Endothelial cell (in vitro differentiated cells): ENCODE results near the gene CRAT. TPM values are rescaled to one million over a fixed set of nuclear protein-coding genes. Genes with fewer than 3 reads are reported as not detected.

Experiments used
- DNase-seq: peaks from one replicate; pipeline ENCODE4 v3.0.0; 2021; ENCODE audit warnings: low spot score
- H3K27ac Mint-ChIP-seq: one replicate; pipeline ENCODE4 v1.8.0; 2021; ENCODE audit warnings: mixed read lengths, inconsistent platforms; ENCODE audit not compliant: unreplicated experiment
- H3K27me3 Mint-ChIP-seq: one replicate; pipeline ENCODE4 v1.8.0; 2021; ENCODE audit warnings: mild to moderate bottlenecking, moderate library complexity, mixed read lengths, inconsistent platforms; ENCODE audit not compliant: unreplicated experiment
- H3K36me3 Mint-ChIP-seq: one replicate; pipeline ENCODE4 v1.8.0; 2021; ENCODE audit warnings: mild to moderate bottlenecking, low read depth, mixed read lengths, inconsistent platforms; ENCODE audit not compliant: unreplicated experiment
- H3K4me1 Mint-ChIP-seq: one replicate; pipeline ENCODE4 v1.8.0; 2021; ENCODE audit warnings: mild to moderate bottlenecking, mixed read lengths, inconsistent platforms; ENCODE audit not compliant: unreplicated experiment
- H3K4me3 Mint-ChIP-seq: one replicate; pipeline ENCODE4 v1.8.0; 2021; ENCODE audit warnings: mild to moderate bottlenecking, mixed read lengths, inconsistent platforms; ENCODE audit not compliant: unreplicated experiment
- H3K9me3 Mint-ChIP-seq: one replicate; pipeline ENCODE4 v1.8.0; 2021; ENCODE audit warnings: mixed read lengths, inconsistent platforms; ENCODE audit not compliant: unreplicated experiment
- CTCF ChIP-seq: fragments of 200-600 bp; sonication (generic); IDR thresholded peaks from one replicate; pipeline ENCODE4 v1.5.0; 2021; ENCODE audit warnings: antibody characterized with exemption; ENCODE audit not compliant: unreplicated experiment
- total RNA-seq: library from RNA; stranded (reverse); fragmentation: NEBNext Ultra II Directional; extraction: Animal tissue kit (Norgen Biotek cat#: 25700); gene quantifications from one replicate; pipeline ENCODE4 v1.2.1, GENCODE V29; 2021; ENCODE audit not compliant: unreplicated experiment

CRAT gene
- total RNA-seq, 1 donor from 2014 or later, result 42.9 TPM

GRCh38 chr9:129138476-129139232 is 28.1 kb upstream of the CRAT start:
- Mint-ChIP-seq H3K4me3 (peak overlapping the region; percentile 58), H3K9me3 (no peaks in the 10 kb centered on the region), H3K27me3 (peaks cover 10% of the 10 kb centered on the region), H3K36me3 (peaks cover 18% of the 10 kb centered on the region), H3K4me1 (peaks cover 47% of the 10 kb centered on the region), H3K27ac (peak overlapping the region; percentile 100)
- no peak for TF ChIP-seq CTCF
- DNase-seq, result no peak

GRCh38 chr9:129138144-129138462 is 27.5 kb upstream of the CRAT start:
- no peak for DNase-seq
- Mint-ChIP-seq H3K9me3 (no peaks in the 10 kb centered on the region), H3K27me3 (peaks cover 10% of the 10 kb centered on the region), H3K27ac (no peak overlapping the region), H3K36me3 (peaks cover 21% of the 10 kb centered on the region), H3K4me1 (peaks cover 44% of the 10 kb centered on the region), H3K4me3 (no peak overlapping the region)
- TF ChIP-seq CTCF, result no peak

- Mint-ChIP-seq H3K36me3 (peaks cover 21% of the 10 kb centered on the region), H3K4me1 (peaks cover 38% of the 10 kb centered on the region)
- no peak for TF ChIP-seq CTCF
These were observed 26.9 kb upstream of the CRAT start for GRCh38 chr9:129137292-129138143.

GRCh38 chr9:129136446-129137035 is 25.9 kb upstream of the CRAT start:
- peaks cover 7% of the 10 kb centered on the region for H3K27me3 Mint-ChIP-seq
- TF ChIP-seq CTCF, result no peak
- peaks cover 21% of the 10 kb centered on the region for H3K36me3 Mint-ChIP-seq
- H3K4me3 Mint-ChIP-seq, result no peak overlapping the region
- peaks cover 29% of the 10 kb centered on the region for H3K4me1 Mint-ChIP-seq
- no peak for DNase-seq
- H3K27ac Mint-ChIP-seq, result no peak overlapping the region
- no peaks in the 10 kb centered on the region for H3K9me3 Mint-ChIP-seq

More at GRCh38 chr9:129137292-129138143, 26.9 kb upstream of the CRAT start:
- no peak for DNase-seq
- H3K9me3 Mint-ChIP-seq, result no peaks in the 10 kb centered on the region
- H3K27ac Mint-ChIP-seq, result peak overlapping the region; percentile 18
- no peak overlapping the region for H3K4me3 Mint-ChIP-seq
- peaks cover 10% of the 10 kb centered on the region for H3K27me3 Mint-ChIP-seq
